Ishikawa (cell line): ENCODE measurements around the gene BORCS8.

ENCODE experiments used
- CREB1 ChIP-seq: IDR thresholded peaks from 2 replicates; pipeline ENCODE4 v1.6.1; 2012; ENCODE audit warnings: low read depth
- EGR1 ChIP-seq: IDR thresholded peaks from 2 replicates; pipeline ENCODE4 v1.6.1; 2012
- EP300 ChIP-seq: IDR thresholded peaks from 2 replicates; pipeline ENCODE4 v1.6.1; 2012; ENCODE audit warnings: borderline replicate concordance
- FOXM1 ChIP-seq: IDR thresholded peaks from 2 replicates; pipeline ENCODE4 v1.6.1; 2012; ENCODE audit warnings: low read depth, borderline replicate concordance
- NFIC ChIP-seq: IDR thresholded peaks from 2 replicates; pipeline ENCODE4 v1.6.1; 2012
- TAF1 ChIP-seq: IDR thresholded peaks from 2 replicates; pipeline ENCODE4 v1.6.1; 2012; ENCODE audit warnings: low read depth, mild to moderate bottlenecking
- TCF12 ChIP-seq: IDR thresholded peaks from 2 replicates; pipeline ENCODE4 v1.6.1; 2012; ENCODE audit warnings: low read depth
- TEAD4 ChIP-seq: IDR thresholded peaks from 2 replicates; pipeline ENCODE4 v1.6.1; 2012
- ZBTB7A ChIP-seq: IDR thresholded peaks from 2 replicates; pipeline ENCODE4 v1.6.1; 2012; ENCODE audit warnings: low read depth
- TF ChIP-seq, protein P1 (sequence below): IDR thresholded peaks from 2 replicates; pipeline ENCODE4 v1.6.1; 2012
- TF ChIP-seq, protein P2 (sequence below): IDR thresholded peaks from 2 replicates; pipeline ENCODE4 v1.6.1; 2012; ENCODE audit warnings: low read depth, mild to moderate bottlenecking

DNA sequence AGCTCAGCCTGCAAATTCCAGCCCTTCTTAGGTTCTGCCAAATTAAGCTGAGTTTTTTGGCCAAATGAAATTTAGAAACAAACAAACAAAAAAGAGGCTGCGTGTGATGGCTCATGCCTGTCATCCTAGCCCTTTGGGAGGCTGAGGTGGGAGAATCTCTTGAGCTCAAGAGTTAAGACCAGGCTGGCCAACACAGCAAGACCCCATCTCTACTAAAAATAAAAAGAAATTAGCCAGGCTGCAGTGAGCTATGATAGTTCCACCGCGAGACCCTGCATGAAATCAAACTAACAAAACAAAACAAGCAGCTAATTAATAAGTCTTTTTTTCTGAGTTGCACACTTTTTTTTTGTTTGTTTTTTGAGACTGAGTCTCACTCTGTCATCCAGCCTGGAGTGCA lies 37.7 kb upstream of the BORCS8 start:
- TF ChIP-seq EGR1 (no peak), TEAD4 (no peak), NFIC (no peak), EP300 (no peak), TAF1 (no peak), FOXM1 (no peak), CREB1 (no peak), TCF12 (no peak), ZBTB7A (no peak)
- TF ChIP-seq, protein P1, sequence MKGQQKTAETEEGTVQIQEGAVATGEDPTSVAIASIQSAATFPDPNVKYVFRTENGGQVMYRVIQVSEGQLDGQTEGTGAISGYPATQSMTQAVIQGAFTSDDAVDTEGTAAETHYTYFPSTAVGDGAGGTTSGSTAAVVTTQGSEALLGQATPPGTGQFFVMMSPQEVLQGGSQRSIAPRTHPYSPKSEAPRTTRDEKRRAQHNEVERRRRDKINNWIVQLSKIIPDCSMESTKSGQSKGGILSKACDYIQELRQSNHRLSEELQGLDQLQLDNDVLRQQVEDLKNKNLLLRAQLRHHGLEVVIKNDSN, result no peak
- TF ChIP-seq, protein P2, sequence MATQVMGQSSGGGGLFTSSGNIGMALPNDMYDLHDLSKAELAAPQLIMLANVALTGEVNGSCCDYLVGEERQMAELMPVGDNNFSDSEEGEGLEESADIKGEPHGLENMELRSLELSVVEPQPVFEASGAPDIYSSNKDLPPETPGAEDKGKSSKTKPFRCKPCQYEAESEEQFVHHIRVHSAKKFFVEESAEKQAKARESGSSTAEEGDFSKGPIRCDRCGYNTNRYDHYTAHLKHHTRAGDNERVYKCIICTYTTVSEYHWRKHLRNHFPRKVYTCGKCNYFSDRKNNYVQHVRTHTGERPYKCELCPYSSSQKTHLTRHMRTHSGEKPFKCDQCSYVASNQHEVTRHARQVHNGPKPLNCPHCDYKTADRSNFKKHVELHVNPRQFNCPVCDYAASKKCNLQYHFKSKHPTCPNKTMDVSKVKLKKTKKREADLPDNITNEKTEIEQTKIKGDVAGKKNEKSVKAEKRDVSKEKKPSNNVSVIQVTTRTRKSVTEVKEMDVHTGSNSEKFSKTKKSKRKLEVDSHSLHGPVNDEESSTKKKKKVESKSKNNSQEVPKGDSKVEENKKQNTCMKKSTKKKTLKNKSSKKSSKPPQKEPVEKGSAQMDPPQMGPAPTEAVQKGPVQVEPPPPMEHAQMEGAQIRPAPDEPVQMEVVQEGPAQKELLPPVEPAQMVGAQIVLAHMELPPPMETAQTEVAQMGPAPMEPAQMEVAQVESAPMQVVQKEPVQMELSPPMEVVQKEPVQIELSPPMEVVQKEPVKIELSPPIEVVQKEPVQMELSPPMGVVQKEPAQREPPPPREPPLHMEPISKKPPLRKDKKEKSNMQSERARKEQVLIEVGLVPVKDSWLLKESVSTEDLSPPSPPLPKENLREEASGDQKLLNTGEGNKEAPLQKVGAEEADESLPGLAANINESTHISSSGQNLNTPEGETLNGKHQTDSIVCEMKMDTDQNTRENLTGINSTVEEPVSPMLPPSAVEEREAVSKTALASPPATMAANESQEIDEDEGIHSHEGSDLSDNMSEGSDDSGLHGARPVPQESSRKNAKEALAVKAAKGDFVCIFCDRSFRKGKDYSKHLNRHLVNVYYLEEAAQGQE, result no peak
